GM21390 (cell line): ENCODE results near the gene TIMM8A.

ENCODE experiments used
- ATAC-seq: cut with Tn5 transposase; IDR thresholded peaks from one replicate; pipeline ENCODE4 v1.9.1; 2021; ENCODE audit not compliant: unreplicated experiment

TIMM8A gene, protein sequence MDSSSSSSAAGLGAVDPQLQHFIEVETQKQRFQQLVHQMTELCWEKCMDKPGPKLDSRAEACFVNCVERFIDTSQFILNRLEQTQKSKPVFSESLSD

GRCh38 chrX:101348452-101349192, at the start of gene TIMM8A:
Gene TIMM8A, minus strand, starts transcription at chrX:101348742. Its CDS starts 78 bp downstream, at chrX:101348664.
- ATAC-seq, result peak; percentile 98

GRCh38 chrX:101397779-101398178, 49.2 kb upstream of the TIMM8A start:
- ATAC-seq, result no peak

DNA sequence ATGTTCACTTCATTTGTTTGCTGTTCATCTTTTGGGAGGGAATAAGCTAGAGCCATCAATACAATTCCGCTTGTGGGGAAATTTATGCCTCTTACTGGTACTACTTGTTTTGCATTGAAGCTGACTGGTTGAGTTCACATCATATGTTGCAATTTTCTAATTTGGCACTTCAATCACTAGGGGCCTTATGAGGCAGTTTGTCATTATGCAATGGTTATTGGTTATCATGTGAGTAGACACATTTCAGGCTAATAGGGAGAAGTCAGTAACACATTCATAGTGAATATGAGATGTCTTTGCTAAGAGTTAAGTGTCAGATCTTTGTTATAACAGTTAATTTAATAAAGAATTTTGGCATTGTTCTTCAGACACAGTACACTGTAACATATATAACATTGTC, 47.2 kb upstream of the TIMM8A start:
- ATAC-seq, result no peak

DNA sequence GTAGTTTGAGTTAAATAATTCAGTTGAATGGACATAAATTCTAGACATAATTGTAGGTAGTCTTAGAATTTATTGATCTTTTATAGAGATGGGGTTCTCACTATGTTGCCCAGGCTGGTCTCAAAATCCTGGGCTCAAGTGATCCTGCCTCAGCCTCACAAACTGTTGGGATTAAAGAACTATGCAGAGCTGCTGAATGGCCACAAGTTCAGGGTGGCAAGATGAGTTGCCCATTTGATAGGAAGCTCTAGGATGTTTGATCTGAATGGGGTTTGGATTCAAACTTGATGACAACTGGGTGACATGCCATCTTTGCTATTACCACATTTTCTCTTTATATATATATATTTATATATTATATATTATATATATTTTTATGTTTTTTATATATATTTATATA, 45.8 kb upstream of the TIMM8A start:
- no peak for ATAC-seq

DNA sequence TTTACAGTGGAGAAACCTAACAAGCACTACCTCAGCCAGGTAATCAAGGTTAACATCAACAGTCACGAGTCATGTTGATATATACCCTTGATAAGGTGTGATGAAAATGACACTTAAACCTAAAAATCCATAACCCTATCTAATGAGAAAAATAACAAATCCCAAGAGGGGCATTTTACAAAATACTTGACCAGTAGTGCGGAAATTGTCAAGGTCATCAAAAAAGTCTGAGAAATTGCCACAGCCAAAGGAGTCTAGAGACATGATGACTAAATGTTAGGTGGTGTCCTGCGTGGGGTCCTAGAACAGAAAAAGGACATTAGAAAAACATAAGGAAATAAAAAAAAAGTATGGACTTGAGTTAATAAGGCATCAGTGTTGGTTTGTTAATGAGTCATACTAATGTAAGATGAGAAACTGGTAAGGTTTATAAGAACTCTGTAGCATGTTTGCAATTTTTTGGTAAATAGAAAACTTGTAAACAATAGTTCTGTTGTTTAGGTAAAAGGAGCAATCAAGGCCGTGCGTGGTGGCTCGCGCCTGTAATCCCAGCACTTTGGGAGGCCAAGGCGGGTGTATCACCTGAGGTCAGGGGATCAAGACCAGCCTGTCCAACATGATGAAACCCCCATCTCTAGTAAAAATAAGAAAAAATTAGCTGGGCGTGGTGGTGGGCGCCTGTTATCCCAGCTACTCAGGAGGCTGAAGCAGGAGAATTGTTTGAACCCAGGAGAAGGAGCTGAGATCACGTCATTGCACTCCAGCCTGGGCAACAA, 45.2 kb upstream of the TIMM8A start:
- ATAC-seq, result no peak

- ATAC-seq, result no peak
Observed at GRCh38 chrX:101391831-101392230, 43.3 kb upstream of the TIMM8A start.

- peak; percentile 80 for ATAC-seq
Observed at GRCh38 chrX:101390664-101391525, 42.4 kb upstream of the TIMM8A start, which contains the start of gene RPL36A. Gene RPL36A, plus strand, starts transcription at chrX:101391011. Its CDS starts 33 bp downstream, at chrX:101391044.

DNA sequence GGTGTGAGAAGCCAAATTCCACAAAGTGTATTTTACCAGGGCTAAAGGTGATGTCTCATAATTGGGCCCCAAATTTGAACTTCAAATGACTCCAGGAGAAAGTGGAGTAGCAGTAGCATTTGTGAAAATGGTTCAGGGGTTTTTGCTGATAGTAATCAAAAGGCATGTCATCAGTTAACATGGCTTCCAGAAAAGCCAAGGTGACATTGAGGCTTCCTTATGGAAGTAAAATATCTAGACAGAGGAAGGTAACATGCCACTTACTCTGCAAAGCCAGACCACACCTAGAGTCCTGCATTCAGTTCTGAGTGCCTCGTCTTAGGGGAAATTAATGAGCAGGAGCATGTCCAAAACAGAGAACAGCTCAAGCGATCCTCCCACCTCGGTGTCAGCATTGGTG, 40.1 kb upstream of the TIMM8A start:
- ATAC-seq, result no peak

DNA sequence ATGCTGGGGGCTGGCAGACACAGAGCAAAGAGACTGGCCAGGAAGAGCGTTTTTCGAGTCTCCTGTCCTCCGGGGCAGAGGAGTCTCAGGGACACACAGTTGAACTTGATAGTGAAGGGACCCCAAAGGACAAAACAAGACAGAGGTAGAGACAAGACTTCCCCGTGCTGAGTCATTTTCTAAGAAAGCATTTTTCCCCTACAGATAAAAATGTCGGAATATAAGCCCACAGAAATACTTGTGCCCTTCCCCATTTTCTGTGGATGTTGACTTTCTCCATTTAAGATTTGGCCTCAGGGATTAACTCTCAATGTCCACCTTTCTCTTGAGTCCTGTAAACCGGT, 38.0 kb upstream of the TIMM8A start:
- no peak for ATAC-seq

GRCh38 chrX:101385795-101386541, 37.4 kb upstream of the TIMM8A start, which contains the start of gene BTK:
Gene BTK, minus strand, starts transcription at chrX:101386191. Its CDS starts 10,907 bp downstream, at chrX:101375284.
- peak; percentile 65 for ATAC-seq

GRCh38 chrX:101385026-101385684, 36.6 kb upstream of the TIMM8A start:
- ATAC-seq, result no peak

DNA sequence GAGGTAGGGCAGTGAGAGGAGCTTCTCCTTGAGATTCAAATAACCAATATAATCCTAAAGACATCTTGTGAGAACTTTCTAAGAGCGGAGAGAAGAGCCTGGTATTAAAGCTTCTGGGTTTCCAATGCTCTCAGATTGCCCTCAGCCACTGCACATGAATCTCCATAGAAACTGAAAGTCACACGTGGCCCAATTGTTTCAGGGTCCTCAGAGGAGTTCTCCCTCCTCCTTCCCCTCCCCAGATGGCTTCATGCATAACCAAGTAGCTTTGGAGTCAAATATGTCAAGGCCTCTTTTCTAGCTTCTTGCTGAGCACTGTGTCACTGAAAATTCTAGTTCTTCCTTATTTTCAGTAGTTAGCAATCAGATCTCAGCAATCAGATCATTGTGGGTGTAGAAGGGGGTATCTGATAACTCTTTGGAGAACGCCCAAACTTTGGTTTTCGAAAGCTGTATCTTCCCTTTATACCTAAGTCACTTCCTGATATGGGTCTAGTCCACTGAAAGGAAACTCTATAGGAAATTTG, 35.2 kb upstream of the TIMM8A start:
- peak; percentile 76 for ATAC-seq

- no peak for ATAC-seq
Observed at GRCh38 chrX:101377547-101377946, 29.0 kb upstream of the TIMM8A start.

DNA sequence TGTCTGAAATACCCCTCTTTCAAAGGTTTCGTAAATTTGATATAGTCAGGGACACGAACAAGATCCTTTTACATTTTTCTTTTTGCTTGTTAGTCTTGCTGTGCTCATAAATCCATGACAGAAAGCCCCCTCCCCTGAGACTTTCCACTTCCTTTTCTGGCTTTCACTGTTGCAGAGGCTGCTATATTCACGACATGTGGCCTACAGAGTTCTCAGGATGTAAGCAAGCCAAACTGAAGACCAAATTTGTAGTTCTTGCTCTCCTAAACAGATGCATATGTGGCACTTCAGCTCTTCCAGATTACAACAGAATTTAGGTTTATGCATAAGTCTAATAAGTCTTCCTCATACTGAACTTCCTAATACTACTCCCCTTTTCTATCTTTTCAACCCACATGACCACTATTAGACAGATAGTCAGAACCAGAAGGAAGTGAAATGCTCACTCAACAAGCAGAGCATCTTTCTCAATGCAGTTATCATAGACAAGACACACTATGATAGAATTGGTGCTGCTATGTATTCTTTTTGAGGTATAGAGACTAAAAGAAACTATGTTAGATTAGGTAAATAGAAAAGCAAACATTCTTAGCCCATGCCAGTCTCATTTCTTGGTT, 22.5 kb upstream of the TIMM8A start:
- ATAC-seq, result peak; percentile 81

- no peak for ATAC-seq
Observed at GRCh38 chrX:101369687-101370086, 21.1 kb upstream of the TIMM8A start.

DNA sequence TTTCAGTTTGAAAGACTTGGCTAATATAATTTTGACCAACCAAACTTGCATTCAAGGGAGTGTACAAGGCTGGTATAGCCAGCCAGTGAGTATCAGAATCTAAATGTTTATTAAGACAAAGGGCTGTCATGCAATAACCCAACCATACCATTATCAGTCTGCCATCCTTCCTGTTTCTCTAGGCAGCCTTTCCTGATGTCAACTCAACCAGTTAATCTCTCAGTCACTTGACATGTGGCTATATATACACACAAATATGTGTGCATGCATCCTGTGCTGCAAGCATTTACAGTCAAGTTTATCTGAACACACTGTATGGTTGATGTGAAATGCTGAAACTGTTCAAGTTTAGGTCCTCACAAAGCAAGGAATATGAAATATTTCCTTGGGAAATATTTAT, 20.3 kb upstream of the TIMM8A start:
- no peak for ATAC-seq

DNA sequence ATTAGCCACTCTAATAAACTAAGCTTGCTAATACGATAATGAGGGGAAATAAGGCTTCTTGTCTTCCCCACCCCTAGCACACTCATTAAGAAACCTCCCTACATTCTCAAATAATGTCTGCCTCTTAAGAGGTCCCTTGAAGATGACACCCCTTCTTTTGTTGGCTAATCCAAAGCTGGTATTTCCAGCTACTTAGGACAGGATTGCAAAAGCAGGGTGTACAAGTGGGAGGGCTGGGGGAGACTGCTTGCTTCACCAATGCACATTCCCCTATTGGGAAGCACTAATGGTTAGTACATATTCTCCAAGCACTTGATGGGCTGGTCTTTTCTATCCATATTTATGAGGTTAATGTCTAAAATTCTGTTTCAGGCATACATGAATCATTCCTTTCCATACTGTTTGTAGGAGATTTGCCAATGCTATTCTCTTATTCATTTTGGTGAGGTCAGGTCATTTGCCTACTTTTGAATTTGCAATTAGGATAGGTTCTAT, 16.8 kb upstream of the TIMM8A start:
- ATAC-seq, result no peak

DNA sequence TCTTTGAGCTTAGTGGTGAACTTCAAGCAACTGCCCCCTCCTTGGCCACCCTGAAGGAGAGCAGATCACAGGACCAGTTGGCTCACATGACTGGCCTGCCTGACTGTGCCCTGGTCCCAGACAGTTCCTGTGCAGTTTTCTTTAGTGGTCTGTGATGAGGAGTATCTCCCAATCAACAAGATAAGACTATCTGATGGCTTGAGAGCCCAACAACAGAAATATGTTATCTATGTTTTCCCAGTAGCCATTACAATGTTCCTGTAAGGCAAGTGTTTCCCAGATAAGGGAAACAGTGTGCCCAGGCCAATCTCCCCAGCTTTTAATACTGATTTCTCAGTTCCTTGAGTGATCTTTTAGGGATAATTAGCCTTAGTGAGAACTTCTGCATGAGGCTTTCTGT, 14.2 kb upstream of the TIMM8A start:
- no peak for ATAC-seq

DNA sequence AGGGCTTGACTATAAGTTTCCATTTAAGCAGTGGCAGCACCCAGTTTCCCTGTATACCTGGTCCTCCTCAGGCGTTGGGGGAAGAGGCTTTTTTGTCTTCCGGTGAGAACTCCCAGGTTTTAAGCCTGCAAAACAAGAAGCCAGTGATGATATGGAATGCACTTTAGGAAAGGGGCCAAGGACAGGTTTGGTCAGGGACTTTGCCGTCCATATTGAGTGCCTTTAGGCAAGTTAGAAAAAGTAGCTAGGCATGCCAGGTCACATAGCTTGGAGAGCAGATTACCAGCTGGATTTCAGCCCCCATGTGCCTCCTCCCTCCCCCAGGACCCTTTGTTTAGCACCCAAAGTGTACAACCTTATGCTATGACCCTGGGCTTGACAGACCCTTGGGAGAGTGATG, 13.6 kb upstream of the TIMM8A start:
- no peak for ATAC-seq
